DND-41 (cell line): ENCODE measurements around the gene LBHD2.

Experiments used
- EZH2 ChIP-seq: IDR thresholded peaks from 3 replicates; pipeline ENCODE4 v1.6.1; 2012; ENCODE audit warnings: borderline replicate concordance, low read depth, mild to moderate bottlenecking, moderate library complexity, low read length, inconsistent platforms; ENCODE audit not compliant: severe bottlenecking
- TF ChIP-seq, protein P1 (sequence below): IDR thresholded peaks from 2 replicates; pipeline ENCODE4 v1.5.1; 2012; ENCODE audit warnings: borderline replicate concordance, low read length, moderate library complexity, mild to moderate bottlenecking; ENCODE audit not compliant: poor library complexity, severe bottlenecking; ENCODE audit errors: extremely low read depth

DNA sequence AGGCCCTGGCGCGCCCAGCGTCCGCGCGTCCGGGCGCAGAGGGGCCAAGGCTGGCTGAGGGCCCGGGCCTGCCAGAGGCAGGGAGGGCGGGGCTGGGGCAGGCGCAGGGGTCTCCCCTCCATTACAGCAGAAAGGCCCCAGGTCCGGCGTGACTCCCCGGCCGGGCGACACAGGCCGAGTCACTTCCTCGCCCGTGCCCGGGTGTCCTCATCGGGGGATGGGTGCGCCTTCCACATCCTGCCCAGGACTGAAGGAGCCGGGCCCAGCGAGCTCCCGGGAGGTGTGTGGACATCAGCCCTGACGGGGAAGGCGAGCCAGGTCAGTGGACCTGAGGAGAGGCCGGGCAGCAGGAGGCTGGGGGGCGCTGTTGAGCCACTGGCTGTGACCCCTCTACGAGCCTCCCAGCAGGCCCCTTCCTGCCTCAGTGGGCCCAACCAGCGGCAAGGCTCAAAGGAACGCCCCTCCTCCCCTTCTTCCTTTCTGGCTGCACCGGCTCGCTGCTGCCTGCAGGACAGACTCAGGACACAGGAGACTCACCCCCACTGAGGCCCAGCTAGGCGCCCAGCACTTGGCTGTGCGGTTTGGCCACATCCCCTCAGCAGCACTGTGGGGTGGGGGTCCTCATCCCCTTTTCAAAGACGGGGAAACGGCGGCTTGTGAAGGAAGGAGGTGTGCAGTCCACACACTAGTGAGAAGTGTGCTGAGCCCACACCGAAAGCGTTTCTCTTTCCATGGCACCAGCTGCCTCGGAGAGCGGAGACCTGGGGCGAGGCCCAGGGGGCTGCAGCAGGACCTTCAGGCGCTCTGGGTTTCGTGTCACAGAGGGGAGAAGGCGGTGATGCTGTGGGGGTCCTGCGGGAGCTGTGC, 39.9 kb downstream of the LBHD2 start:
- TF ChIP-seq EZH2, result no peak
- TF ChIP-seq, protein P1, sequence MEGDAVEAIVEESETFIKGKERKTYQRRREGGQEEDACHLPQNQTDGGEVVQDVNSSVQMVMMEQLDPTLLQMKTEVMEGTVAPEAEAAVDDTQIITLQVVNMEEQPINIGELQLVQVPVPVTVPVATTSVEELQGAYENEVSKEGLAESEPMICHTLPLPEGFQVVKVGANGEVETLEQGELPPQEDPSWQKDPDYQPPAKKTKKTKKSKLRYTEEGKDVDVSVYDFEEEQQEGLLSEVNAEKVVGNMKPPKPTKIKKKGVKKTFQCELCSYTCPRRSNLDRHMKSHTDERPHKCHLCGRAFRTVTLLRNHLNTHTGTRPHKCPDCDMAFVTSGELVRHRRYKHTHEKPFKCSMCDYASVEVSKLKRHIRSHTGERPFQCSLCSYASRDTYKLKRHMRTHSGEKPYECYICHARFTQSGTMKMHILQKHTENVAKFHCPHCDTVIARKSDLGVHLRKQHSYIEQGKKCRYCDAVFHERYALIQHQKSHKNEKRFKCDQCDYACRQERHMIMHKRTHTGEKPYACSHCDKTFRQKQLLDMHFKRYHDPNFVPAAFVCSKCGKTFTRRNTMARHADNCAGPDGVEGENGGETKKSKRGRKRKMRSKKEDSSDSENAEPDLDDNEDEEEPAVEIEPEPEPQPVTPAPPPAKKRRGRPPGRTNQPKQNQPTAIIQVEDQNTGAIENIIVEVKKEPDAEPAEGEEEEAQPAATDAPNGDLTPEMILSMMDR, result peak; percentile 13
